Cardiac fibroblast (primary cell): ENCODE measurements around the gene BHLHA9.

Source experiments
- DNase-seq, 2 donors: peaks; one replicate each; pipeline versions ENCODE4 v3.0.0 to v3.0.0-alpha.2; 2010; ENCODE audit warnings: low read depth in 2 of 2
- H3K4me3 ChIP-seq, 2 donors: replicated peaks in 1 of 2; 1 replicate in 1 of 2; 2 replicates in 1 of 2; pipeline ENCODE4 v1.5.1; 2011; ENCODE audit warnings: low read depth in 2 of 2, low read length in 2 of 2, mild to moderate bottlenecking in 2 of 2, moderate library complexity in 1 of 2
- CTCF ChIP-seq: IDR thresholded peaks from one replicate; pipeline ENCODE4 v1.5.1; 2011; ENCODE audit warnings: low read depth, mild to moderate bottlenecking, low read length, inconsistent platforms

The BHLHA9 gene

GRCh38 chr17:1294157-1294717 is 24.0 kb downstream of the BHLHA9 start:
- DNase-seq: no peak
- no peak overlapping the region for H3K4me3 ChIP-seq

GRCh38 chr17:1298606-1299005 is 28.4 kb downstream of the BHLHA9 start:
- no peak for DNase-seq
- no peak for TF ChIP-seq CTCF
- no peak overlapping the region for H3K4me3 ChIP-seq

More at GRCh38 chr17:1294157-1294717, 24.0 kb downstream of the BHLHA9 start:
- TF ChIP-seq CTCF: no peak

- no peak for DNase-seq
- H3K4me3 ChIP-seq: no peak overlapping the region
- no peak for TF ChIP-seq CTCF
These were observed 29.5 kb downstream of the BHLHA9 start for GRCh38 chr17:1299552-1300370.

GRCh38 chr17:1300371-1300905 is 30.2 kb downstream of the BHLHA9 start:
- TF ChIP-seq CTCF: no peak

GRCh38 chr17:1301546-1301945 is 31.3 kb downstream of the BHLHA9 start:
- no peak overlapping the region for H3K4me3 ChIP-seq
- TF ChIP-seq CTCF: no peak
- no peak for DNase-seq

More at GRCh38 chr17:1300371-1300905, 30.2 kb downstream of the BHLHA9 start:
- H3K4me3 ChIP-seq: no peak overlapping the region
- DNase-seq: no peak

- no peak overlapping the region for H3K4me3 ChIP-seq
- no peak for DNase-seq
- no peak for TF ChIP-seq CTCF
These were observed 32.5 kb downstream of the BHLHA9 start for GRCh38 chr17:1302761-1303160.
